ENCODE data around the gene CCL27.

- TF ChIP-seq POLR2A (IDR thresholded peaks at IDR 0.05; ENCODE audit: low read length): no peak
- TF ChIP-seq GATA1 (IDR thresholded peaks at IDR 0.05; ENCODE audit: low read depth, low read length): no peak
Measured at GRCh38 chr9:34612788-34613390, 49.6 kb downstream of the CCL27 start.
